Superior temporal gyrus (tissue), 1 donor: ENCODE data around the gene KDM3A.
A peak's percentile ranks its signal among the peaks of the same experiment; 100 is the strongest.
"Not testable (repeated sequence)": the region's sequence is repeated elsewhere in the genome, so short reads cannot be mapped to it uniquely, and the experiment has no call there.

Experiments
- DNase-seq: peaks from one replicate; pipeline ENCODE4 v3.0.0-alpha.2; 2016; ENCODE audit errors: extremely low spot score

Gene KDM3A

DNA sequence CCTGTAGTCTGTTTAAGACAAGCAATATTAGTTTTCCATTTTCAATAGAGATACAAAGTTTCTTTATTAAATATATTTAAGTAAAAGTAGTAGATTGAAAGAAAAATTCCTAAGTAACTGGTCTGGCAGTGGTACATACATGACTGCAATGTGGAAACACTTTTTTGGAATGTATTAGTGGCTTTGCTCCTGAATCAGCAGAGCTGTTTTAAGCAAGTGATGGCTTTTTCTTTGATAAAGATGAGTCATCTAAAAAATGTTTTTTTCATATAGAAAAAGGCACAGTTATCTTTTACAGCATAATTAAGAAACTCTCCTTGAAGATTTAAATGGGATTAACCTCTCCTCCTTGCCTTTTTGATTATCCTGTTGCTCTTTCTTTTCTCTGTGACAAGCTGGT is 34.9 kb downstream of the KDM3A start:
- DNase-seq = no peak

DNA sequence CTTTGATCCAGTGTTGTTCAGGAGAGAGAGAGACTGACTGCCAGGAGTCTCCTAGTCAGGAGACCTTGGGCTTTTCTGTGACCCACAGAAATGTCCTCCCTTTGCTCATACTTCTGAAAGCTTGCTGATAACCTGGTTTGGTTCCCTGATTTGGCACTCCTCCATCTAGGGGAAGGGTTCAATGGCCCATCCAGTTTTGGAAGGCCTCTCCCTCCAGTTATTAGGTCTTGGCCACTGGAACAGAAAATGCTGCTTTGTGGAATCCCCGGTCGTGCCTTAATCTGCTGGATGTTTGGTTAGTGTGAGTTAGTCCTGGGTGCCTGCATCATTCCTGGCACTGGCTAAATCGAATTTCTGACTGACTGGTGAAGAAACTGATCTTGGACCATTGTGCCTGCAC is 35.7 kb downstream of the KDM3A start:
- DNase-seq = no peak

GRCh38 chr2:86477349-86477748 is 36.2 kb downstream of the KDM3A start:
- DNase-seq = no peak

- DNase-seq = peak; percentile 52
Observed at GRCh38 chr2:86480105-86480504, 38.9 kb downstream of the KDM3A start.

GRCh38 chr2:86482034-86482433 is 40.9 kb downstream of the KDM3A start:
- DNase-seq = no peak

DNA sequence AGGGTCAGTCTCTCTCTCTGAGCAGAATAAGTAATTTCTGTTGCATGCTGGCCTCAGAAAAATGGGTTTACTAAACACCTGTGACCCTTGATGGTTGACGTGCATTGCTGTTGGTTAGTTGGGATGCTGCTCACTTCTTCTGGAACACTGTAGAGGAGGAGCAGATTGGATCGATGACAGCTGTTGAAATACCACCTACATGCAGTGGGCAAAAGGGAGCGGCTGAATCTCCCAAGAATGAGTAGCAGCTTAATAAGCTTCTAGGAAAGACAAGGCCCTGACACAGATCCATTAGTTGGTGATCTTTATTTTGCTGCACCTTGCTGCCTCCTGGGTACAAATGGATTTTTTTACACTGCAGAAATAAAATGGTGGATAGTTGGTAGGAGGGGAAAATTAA is 43.2 kb downstream of the KDM3A start:
- DNase-seq = peak; percentile 9

- no peak for DNase-seq
Observed at GRCh38 chr2:86485103-86485502, 43.9 kb downstream of the KDM3A start.

- DNase-seq = no peak
Observed at GRCh38 chr2:86485802-86486201, 44.6 kb downstream of the KDM3A start.

DNA sequence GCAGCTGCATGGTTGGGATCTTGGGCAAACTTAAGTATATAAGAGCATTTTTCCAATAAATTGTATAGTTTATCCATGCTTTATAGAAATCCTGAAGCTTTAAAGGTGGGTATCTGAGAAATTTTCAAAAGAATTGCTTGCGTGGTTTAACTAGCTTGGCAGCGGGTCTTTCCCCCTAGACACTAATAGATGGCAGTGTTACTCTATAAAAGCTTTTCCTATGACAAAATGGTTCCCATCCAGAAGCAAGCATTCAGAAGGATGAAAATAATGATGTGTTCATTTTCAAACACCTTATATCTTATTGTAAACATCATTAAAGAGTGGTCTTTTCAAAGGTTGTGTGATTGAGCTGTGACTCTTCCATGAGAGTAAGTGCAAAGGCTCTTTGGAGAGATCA is 45.9 kb downstream of the KDM3A start:
- no peak for DNase-seq

DNA sequence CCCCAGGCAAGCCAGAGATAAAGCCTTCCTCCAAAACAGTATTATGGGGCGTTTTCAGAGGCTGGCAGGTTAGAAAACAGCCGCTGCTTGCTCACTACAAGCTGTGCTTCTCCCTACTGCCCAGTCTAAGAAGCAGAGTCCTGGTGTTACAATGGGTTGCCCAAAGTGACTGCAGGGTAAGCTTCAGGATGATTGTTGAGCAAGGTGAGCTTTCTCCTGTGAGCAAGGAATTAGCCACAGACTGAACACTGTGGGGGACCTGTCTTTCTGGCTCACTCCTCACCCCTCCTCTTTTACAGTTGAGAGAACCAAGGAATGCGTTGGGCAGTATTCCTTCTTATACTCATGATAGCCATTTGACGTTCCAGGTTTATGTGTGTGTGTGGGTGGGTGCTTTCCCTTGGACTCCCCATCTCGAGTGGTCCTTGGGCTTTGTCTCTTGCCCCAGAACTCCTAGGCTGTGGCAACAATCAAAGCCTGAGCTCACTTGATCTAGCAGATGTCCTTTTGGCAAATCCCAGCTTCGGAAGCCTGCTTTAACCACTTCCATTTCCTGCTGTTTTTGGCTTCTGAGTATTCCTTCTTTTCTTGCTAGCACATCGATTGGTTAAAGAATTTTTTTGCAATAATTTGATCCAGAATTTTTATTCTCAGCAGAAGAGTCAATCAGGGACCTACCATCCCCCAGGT is 47.5 kb downstream of the KDM3A start:
- no peak for DNase-seq

DNA sequence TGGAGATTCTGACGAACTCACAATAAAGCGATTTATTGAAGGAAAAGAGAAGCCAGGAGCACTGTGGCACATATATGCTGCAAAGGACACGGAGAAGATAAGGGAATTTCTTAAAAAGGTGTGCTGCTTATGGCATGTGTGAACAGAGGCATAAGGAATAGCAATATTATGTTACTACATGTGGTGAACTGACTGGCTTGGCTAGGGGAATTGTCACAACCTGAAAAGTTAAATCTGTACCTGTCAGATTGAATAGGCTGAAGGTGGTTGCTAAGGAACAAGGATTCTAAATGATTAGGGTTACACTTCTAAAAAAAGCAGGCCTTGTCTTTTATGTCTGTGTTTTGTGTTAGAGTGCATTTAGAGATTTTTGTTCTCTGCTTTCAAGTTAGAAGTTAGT is 48.4 kb downstream of the KDM3A start:
- no peak for DNase-seq

GRCh38 chr2:86490245-86490644 is 49.1 kb downstream of the KDM3A start:
- DNase-seq = no peak

- DNase-seq = no peak
Observed at GRCh38 chr2:86491088-86491487, 49.9 kb downstream of the KDM3A start.

DNA sequence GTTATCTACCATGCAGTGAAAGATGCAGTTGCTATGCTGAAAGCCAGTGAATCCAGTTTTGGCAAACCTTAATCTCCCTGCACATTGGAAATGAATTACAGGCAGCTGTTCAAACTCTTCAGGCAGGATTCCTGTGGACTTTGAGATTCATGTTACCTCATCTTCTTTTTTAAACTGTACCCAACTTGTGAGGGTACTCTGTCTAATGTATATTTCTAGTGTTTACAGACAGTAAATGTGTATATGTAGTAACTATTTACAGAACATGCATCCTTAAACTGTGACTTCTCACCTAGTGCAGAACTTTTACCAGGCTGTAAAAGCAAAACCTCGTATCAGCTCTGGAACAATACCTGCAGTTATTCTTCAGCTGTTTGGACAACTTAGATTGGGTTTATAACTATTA is 50.9 kb downstream of the KDM3A start:
- DNase-seq = peak; percentile 45

DNA sequence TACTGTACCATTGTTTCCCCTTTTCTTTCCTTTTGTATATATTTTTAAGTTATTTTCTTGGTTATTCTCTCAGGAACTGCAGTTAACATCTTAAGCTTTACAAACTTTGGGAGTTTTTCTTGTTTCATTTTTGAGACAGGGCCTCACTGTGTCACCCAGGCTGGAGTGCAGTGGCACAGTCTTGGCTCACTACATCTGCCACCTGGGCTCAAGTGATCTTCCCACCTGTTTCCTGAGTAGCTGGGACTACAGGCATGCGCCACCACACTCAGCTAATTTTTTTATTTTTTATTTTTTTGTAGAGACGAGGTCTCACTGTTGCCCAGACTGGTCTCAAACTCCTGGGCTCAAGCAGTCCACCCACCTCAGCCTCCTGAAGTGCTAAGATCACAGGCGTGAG is 55.2 kb downstream of the KDM3A start:
- not testable (repeated sequence) for DNase-seq

- no peak for DNase-seq
Observed at GRCh38 chr2:86498468-86499260, 57.5 kb downstream of the KDM3A start.

- no peak for DNase-seq
Observed at GRCh38 chr2:86499326-86499725, 58.2 kb downstream of the KDM3A start.

DNA sequence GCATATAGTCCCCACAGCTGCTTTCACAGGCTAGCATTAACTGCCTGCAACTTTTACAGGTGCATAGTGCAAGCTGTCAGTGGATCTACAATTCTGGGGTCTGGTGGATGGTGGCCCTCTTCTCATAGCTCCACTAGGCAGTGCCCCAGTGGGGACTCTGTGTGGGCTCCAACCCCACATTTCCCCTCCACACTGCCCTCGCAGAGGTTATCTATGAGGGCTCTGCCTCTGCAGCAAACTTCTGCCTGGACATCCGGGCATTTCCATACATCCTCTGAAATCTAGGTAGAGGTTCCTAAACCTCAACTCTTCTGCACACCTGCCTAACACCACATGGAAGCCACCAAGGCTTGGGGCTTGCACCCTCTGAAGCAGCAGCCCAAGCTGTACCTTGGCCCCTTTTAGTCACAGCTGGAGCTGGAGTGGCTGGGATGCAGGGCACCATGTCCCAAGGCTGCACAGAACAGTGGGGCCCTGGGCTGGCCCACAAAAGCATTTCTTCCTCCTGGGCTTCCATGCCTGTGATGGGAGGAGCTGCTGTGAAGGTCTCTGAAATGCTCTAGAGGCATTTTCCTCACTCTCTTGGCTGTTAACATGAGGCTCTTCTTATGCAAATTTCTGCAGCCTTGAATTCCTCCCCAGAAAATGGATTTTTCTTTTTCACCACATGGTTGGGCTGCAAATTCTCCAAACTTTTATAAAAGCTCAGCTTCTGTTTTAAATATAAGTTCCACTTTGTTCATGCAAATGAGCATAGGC is 59.3 kb downstream of the KDM3A start:
- no peak for DNase-seq

DNA sequence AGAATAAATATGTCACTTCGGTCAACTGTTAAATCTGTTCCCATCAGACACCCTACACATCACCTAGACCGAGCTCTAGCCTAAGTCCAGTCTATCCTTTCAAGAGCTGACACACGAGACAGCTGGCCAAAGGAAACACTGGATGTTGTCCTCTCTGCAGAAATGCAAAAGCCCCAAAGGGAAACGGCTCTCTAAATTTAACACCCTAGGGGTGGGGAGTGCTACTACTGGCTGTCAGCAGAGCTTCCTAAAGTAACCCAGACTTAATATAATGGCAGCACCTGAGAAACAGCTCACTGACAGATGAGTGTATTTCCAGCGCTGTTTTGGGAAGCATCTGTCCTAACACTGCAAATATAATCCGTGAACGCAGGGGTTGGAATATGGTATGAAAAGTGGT is 66.4 kb downstream of the KDM3A start:
- no peak for DNase-seq

DNA sequence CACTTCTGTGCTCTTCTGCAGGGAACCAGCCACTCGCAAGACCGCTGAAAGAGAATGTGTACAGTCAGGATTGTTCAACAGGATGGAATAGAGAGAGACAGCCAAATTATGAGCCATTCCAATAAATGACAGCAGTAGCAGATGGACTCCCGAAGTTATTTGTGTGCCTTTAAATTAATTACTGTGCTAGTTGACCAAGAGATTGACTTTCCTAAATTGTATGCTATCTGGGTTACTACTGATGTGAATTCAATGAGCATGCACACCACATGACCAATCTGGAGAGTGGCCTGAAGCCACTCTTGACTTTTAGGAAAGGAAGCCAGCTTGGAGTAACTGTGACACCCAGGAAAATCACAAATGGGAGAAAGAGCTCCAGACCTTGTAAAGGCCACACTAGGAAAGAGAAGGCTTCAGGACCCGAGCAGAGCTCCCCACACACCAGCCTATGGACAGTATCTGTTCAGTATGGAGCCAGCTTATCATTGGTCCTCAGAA is 69.3 kb downstream of the KDM3A start:
- no peak for DNase-seq

GRCh38 chr2:86512034-86512433 is 70.9 kb downstream of the KDM3A start:
- no peak for DNase-seq

- no peak for DNase-seq
Observed at GRCh38 chr2:86512892-86513291, 71.7 kb downstream of the KDM3A start.
